Liver (tissue), 3 donors: ENCODE results near the gene CISD2.
"Not testable (repeated sequence)": the region's sequence is repeated elsewhere in the genome, so short reads cannot be mapped to it uniquely, and the experiment has no call there.

Source experiments
- EGR1 ChIP-seq, 2 donors: IDR thresholded peaks; 2 replicates each; pipeline ENCODE4 v1.6.1; 2016 to 2018; ENCODE audit warnings: antibody characterized with exemption in 2 of 2, low read depth in 2 of 2
- FOXA2 ChIP-seq: IDR thresholded peaks from 2 replicates; pipeline ENCODE4 v1.6.1; 2016; ENCODE audit warnings: antibody characterized with exemption
- GABPA ChIP-seq, 2 donors: IDR thresholded peaks in 1 of 2; conservative IDR thresholded peaks in 1 of 2; 2 replicates each; pipeline ENCODE4 v1.6.1; 2016; ENCODE audit warnings: antibody characterized with exemption in 2 of 2, mild to moderate bottlenecking in 1 of 2, moderate library complexity in 1 of 2
- HNF4G ChIP-seq: IDR thresholded peaks from 2 replicates; pipeline ENCODE4 v1.6.1; 2016; ENCODE audit warnings: antibody characterized with exemption
- JUND ChIP-seq, 2 donors: IDR thresholded peaks; 2 replicates each; pipeline ENCODE4 v1.6.1; 2016; ENCODE audit warnings: antibody characterized with exemption in 2 of 2
- MAX ChIP-seq: IDR thresholded peaks from 2 replicates; pipeline ENCODE4 v1.6.1; 2016; ENCODE audit warnings: antibody characterized with exemption
- REST ChIP-seq: IDR thresholded peaks from 2 replicates; pipeline ENCODE4 v1.6.1; 2016; ENCODE audit warnings: antibody characterized with exemption, mild to moderate bottlenecking
- SP1 ChIP-seq: IDR thresholded peaks from 2 replicates; pipeline ENCODE4 v1.6.1; 2018; ENCODE audit warnings: antibody characterized with exemption, mild to moderate bottlenecking
- TF ChIP-seq, protein P1 (sequence below): IDR thresholded peaks from 2 replicates; pipeline ENCODE4 v1.6.1; 2016; ENCODE audit warnings: antibody characterized with exemption
- TF ChIP-seq, protein P2 (sequence below): fragments of 150-350 bp; IDR thresholded peaks from 2 replicates; pipeline ENCODE4 v1.5.1; 2017; ENCODE audit warnings: improper control_type of control experiment, low read depth, low read length; ENCODE audit not compliant: missing input control
- donor health status: healthy.
- donor health status: healthy.

GRCh38 chr4:102889866-102890265 is 21.1 kb downstream of the CISD2 start:
- TF ChIP-seq, protein P1, sequence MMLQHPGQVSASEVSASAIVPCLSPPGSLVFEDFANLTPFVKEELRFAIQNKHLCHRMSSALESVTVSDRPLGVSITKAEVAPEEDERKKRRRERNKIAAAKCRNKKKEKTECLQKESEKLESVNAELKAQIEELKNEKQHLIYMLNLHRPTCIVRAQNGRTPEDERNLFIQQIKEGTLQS: not testable (repeated sequence)
- not testable (repeated sequence) for TF ChIP-seq JUND (IDR thresholded peaks at IDR 0.05); GABPA (IDR thresholded peaks at IDR 0.05 in 1 of 2, conservative IDR thresholded peaks at IDR 0.05 in 1 of 2); FOXA2; SP1; MAX; REST; EGR1 (IDR thresholded peaks at IDR 0.05; ENCODE audit: low read depth in 2 of 2); HNF4G
- TF ChIP-seq, protein P2, sequence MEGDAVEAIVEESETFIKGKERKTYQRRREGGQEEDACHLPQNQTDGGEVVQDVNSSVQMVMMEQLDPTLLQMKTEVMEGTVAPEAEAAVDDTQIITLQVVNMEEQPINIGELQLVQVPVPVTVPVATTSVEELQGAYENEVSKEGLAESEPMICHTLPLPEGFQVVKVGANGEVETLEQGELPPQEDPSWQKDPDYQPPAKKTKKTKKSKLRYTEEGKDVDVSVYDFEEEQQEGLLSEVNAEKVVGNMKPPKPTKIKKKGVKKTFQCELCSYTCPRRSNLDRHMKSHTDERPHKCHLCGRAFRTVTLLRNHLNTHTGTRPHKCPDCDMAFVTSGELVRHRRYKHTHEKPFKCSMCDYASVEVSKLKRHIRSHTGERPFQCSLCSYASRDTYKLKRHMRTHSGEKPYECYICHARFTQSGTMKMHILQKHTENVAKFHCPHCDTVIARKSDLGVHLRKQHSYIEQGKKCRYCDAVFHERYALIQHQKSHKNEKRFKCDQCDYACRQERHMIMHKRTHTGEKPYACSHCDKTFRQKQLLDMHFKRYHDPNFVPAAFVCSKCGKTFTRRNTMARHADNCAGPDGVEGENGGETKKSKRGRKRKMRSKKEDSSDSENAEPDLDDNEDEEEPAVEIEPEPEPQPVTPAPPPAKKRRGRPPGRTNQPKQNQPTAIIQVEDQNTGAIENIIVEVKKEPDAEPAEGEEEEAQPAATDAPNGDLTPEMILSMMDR: not testable (repeated sequence)
